ENCODE data around the gene CAMKK1.

DNA sequence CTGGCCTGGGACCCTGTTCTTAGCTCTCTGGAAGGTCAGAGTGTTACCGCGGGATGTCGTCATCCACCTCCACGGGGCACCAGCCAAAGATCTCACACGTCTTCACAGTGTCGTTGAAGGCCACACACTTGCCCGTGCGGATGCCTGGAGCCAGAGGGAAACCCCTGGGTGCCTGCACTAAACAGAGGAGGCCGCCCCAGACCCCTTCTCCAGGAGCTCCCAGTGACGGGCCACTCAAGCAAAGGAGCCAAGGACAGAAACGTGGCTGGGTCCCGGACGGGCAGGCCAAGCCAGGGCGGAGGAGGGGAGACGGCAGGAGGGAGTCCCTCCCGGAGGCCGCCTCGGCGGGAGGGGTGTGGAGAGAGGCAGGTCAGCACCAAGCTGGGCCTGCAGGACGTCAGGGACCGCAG, 11.0 kb upstream of the CAMKK1 start:
- no peak for TF ChIP-seq REST (IDR thresholded peaks at IDR 0.05)
- no peak for TF ChIP-seq CEBPB (IDR thresholded peaks at IDR 0.05)
- TF ChIP-seq CTCF (IDR thresholded peaks at IDR 0.05) = no peak
- TF ChIP-seq, protein P1, sequence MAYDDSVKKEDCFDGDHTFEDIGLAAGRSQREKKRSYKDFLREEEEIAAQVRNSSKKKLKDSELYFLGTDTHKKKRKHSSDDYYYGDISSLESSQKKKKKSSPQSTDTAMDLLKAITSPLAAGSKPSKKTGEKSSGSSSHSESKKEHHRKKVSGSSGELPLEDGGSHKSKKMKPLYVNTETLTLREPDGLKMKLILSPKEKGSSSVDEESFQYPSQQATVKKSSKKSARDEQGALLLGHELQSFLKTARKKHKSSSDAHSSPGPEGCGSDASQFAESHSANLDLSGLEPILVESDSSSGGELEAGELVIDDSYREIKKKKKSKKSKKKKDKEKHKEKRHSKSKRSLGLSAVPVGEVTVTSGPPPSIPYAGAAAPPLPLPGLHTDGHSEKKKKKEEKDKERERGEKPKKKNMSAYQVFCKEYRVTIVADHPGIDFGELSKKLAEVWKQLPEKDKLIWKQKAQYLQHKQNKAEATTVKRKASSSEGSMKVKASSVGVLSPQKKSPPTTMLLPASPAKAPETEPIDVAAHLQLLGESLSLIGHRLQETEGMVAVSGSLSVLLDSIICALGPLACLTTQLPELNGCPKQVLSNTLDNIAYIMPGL (CRISPR knock-in tag; IDR thresholded peaks at IDR 0.05; ENCODE audit: borderline replicate concordance) = no peak
- TF ChIP-seq CHD2 (IDR thresholded peaks at IDR 0.05; ENCODE audit: low read length, partially characterized antibody) = no peak
- TF ChIP-seq POLR2A (IDR thresholded peaks at IDR 0.05; ENCODE audit: low read length) = no peak
- no peak for TF ChIP-seq JUN (IDR thresholded peaks at IDR 0.05)
- TF ChIP-seq MAZ (IDR thresholded peaks at IDR 0.05; ENCODE audit: borderline replicate concordance, low read depth, low read length) = no peak
